Measurements from ENCODE around the gene RFNG. TPM values are rescaled to one million over a fixed set of nuclear protein-coding genes. Genes with fewer than 3 reads are reported as not detected.
A peak's percentile ranks its signal among the peaks of the same experiment; 100 is the strongest.

The RFNG gene
- total and polyA plus RNA-seq, 2 of the 13 experiments (the other 11 are each of a cell fraction or from before 2014, with no cell fraction given): 61.4 to 64.0 TPM

- no peak for TF ChIP-seq ZNF780A (CRISPR knock-in tag; IDR thresholded peaks at IDR 0.05)
- 0 out of 2 replicates have a peak, but pooled peaks have one; percentile 64 for TF ChIP-seq ZNF788 (CRISPR knock-in tag; IDR thresholded peaks at IDR 0.05; ENCODE audit: borderline replicate concordance)
- peak; percentile 19; the same call in 1 of the 2 replicates for TF ChIP-seq SOX5 (CRISPR knock-in tag; IDR thresholded peaks at IDR 0.05; ENCODE audit: borderline replicate concordance)
- TF ChIP-seq ZNF589 (CRISPR knock-in tag; conservative IDR thresholded peaks at IDR 0.05): no peak
- 0 out of 2 replicates have a peak, but pooled peaks have one; percentile 23 for TF ChIP-seq ZNF296 (CRISPR knock-in tag; conservative IDR thresholded peaks at IDR 0.05)
- TF ChIP-seq ZBTB37 (CRISPR knock-in tag; IDR thresholded peaks at IDR 0.05): 0 out of 2 replicates have a peak, but pooled peaks have one; percentile 14
- no peak for TF ChIP-seq TAF1 (CRISPR knock-in tag; IDR thresholded peaks at IDR 0.05)
- TF ChIP-seq ZNF430 (CRISPR knock-in tag; IDR thresholded peaks at IDR 0.05): no peak
- no peak for TF ChIP-seq ZMYM3 (CRISPR knock-in tag; IDR thresholded peaks at IDR 0.05)
- TF ChIP-seq, protein P1, sequence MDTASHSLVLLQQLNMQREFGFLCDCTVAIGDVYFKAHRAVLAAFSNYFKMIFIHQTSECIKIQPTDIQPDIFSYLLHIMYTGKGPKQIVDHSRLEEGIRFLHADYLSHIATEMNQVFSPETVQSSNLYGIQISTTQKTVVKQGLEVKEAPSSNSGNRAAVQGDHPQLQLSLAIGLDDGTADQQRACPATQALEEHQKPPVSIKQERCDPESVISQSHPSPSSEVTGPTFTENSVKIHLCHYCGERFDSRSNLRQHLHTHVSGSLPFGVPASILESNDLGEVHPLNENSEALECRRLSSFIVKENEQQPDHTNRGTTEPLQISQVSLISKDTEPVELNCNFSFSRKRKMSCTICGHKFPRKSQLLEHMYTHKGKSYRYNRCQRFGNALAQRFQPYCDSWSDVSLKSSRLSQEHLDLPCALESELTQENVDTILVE (CRISPR knock-in tag; IDR thresholded peaks at IDR 0.05): peak; percentile 40; the same call in 1 of the 2 replicates
- no peak for TF ChIP-seq JUN (CRISPR knock-in tag; IDR thresholded peaks at IDR 0.05)
- TF ChIP-seq HIC2 (CRISPR knock-in tag; IDR thresholded peaks at IDR 0.05; ENCODE audit: low read depth): no peak; the same call in 1 of the 2 replicates
- TF ChIP-seq FOSL2 (CRISPR knock-in tag; IDR thresholded peaks at IDR 0.05): peak; percentile 22; the same call in 1 of the 2 replicates
- no peak for TF ChIP-seq MTF2 (CRISPR knock-in tag; IDR thresholded peaks at IDR 0.05; ENCODE audit: borderline replicate concordance)
- TF ChIP-seq KLF16 (CRISPR knock-in tag; IDR thresholded peaks at IDR 0.05): no peak
- peak; percentile 88; the same call in 1 of the 2 replicates for TF ChIP-seq TFDP1 (CRISPR knock-in tag; IDR thresholded peaks at IDR 0.05; ENCODE audit: borderline replicate concordance)
- peak; percentile 2; the same call in 1 of the 2 replicates for TF ChIP-seq RBFOX2 (IDR thresholded peaks at IDR 0.05; ENCODE audit: low read depth, low read length)
- peak; percentile 52; the same call in 1 of the 2 replicates for TF ChIP-seq ZNF709 (CRISPR knock-in tag; IDR thresholded peaks at IDR 0.05)
- 0 out of 2 replicates have a peak, but pooled peaks have one; percentile 32 for TF ChIP-seq HDAC2 (CRISPR knock-in tag; IDR thresholded peaks at IDR 0.05)
- 0 out of 2 replicates have a peak, but pooled peaks have one; percentile 55 for TF ChIP-seq U2AF2 (IDR thresholded peaks at IDR 0.05; ENCODE audit: low read depth, low read length)
- TF ChIP-seq ZSCAN9 (CRISPR knock-in tag; IDR thresholded peaks at IDR 0.05; ENCODE audit: borderline replicate concordance): peak; percentile 53; the same call in 1 of the 2 replicates
- TF ChIP-seq ZNF343 (CRISPR knock-in tag; IDR thresholded peaks at IDR 0.05): 0 out of 2 replicates have a peak, but pooled peaks have one; percentile 36
- no peak for TF ChIP-seq ZBTB7A (CRISPR knock-in tag; IDR thresholded peaks at IDR 0.05)
- TF ChIP-seq ZBTB33 (CRISPR knock-in tag; IDR thresholded peaks at IDR 0.05): 0 out of 2 replicates have a peak, but pooled peaks have one; percentile 20
Observed at GRCh38 chr17:81999587-81999975, 52.0 kb downstream of the RFNG start (continued).
